ENCODE results near the gene ASB15.

DNA sequence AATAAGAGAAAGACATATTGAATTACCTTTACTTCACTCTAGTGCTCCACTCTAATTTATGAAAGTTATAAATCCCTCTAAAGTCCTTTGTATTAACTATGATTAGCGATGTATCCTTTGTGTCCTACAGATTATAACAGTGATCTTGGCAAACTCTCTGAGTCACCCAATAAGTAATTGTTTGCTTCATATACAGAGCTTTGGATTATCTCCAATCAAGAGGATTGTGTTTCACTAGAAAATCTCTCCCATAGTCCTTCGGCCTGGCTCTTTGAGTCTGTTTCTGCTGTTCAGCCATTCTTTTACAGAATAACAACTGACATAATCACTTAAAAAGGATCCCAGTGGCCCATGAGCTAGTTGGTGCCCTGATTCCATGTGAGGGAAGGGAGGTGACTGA, 63.5 kb downstream of the ASB15 start:
- TF ChIP-seq, protein P1, sequence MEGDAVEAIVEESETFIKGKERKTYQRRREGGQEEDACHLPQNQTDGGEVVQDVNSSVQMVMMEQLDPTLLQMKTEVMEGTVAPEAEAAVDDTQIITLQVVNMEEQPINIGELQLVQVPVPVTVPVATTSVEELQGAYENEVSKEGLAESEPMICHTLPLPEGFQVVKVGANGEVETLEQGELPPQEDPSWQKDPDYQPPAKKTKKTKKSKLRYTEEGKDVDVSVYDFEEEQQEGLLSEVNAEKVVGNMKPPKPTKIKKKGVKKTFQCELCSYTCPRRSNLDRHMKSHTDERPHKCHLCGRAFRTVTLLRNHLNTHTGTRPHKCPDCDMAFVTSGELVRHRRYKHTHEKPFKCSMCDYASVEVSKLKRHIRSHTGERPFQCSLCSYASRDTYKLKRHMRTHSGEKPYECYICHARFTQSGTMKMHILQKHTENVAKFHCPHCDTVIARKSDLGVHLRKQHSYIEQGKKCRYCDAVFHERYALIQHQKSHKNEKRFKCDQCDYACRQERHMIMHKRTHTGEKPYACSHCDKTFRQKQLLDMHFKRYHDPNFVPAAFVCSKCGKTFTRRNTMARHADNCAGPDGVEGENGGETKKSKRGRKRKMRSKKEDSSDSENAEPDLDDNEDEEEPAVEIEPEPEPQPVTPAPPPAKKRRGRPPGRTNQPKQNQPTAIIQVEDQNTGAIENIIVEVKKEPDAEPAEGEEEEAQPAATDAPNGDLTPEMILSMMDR (IDR thresholded peaks at IDR 0.05), result no peak
- TF ChIP-seq POLR2A (IDR thresholded peaks at IDR 0.05), result no peak
